Transverse colon (tissue), 4 donors: Measurements from ENCODE around the gene SEC16A.

Experiments
- CTCF ChIP-seq, 5 experiments: fragments of 200-600 bp in 3 of 5; fragments of 450-650 bp in 2 of 5; sonication (generic) in 3 of 5; IDR thresholded peaks; 1 replicate in 2 of 5; 2 replicates in 3 of 5; pipeline ENCODE4 v1.5.1; 2016 to 2017; ENCODE audit warnings: antibody characterized with exemption in 5 of 5, inconsistent platforms in 3 of 5, mild to moderate bottlenecking in 2 of 5, moderate library complexity in 1 of 5
- EP300 ChIP-seq: sonication (generic); formaldehyde crosslinking; IDR thresholded peaks from one replicate; pipeline ENCODE4 v1.6.1; 2017; ENCODE audit warnings: antibody characterized with exemption, low read depth
- POLR2A ChIP-seq: fragments of 450-650 bp; IDR thresholded peaks from one replicate; pipeline ENCODE4 v1.6.1; 2016; ENCODE audit warnings: antibody characterized with exemption, mild to moderate bottlenecking, moderate library complexity
- POLR2AphosphoS5 ChIP-seq, 3 donors: sonication (generic); formaldehyde crosslinking; IDR thresholded peaks; one replicate each; pipeline ENCODE4 v1.6.1; 2016; ENCODE audit warnings: antibody characterized with exemption in 3 of 3

DNA sequence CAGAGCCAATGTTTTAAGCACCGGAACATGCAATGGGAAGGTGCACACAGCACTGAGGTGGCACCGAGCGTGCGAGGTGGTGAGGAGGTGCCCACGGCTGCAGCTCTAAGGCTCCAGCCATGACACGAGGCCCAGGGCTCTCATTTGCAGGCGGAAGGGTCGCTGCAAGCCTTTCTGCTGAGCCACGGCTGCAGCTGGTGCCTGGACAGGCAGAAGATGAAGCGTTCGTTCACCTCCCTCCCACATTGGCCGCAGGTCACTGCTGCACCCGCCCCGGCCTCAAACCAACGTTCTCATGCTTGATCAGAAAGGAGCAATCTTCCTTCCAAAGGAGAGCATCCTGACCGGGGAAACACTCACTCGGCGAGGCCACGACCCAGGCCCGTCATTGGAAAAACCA, 38.7 kb downstream of the SEC16A start:
- TF ChIP-seq POLR2A (no peak), EP300 (no peak), CTCF (IDR thresholded peaks at IDR 0.05) (no peak), POLR2AphosphoS5 (IDR thresholded peaks at IDR 0.05) (no peak)
